GM18907 (cell line): Measurements from ENCODE around the gene LAMA1.
"Not testable (repeated sequence)": the region's sequence is repeated elsewhere in the genome, so short reads cannot be mapped to it uniquely, and the experiment has no call there.

Source experiments
- ATAC-seq: cut with Tn5 transposase; IDR thresholded peaks from one replicate; pipeline ENCODE4 v1.9.1; 2021; ENCODE audit warnings: mild to moderate bottlenecking, moderate library complexity; ENCODE audit not compliant: unreplicated experiment

LAMA1 gene, protein sequence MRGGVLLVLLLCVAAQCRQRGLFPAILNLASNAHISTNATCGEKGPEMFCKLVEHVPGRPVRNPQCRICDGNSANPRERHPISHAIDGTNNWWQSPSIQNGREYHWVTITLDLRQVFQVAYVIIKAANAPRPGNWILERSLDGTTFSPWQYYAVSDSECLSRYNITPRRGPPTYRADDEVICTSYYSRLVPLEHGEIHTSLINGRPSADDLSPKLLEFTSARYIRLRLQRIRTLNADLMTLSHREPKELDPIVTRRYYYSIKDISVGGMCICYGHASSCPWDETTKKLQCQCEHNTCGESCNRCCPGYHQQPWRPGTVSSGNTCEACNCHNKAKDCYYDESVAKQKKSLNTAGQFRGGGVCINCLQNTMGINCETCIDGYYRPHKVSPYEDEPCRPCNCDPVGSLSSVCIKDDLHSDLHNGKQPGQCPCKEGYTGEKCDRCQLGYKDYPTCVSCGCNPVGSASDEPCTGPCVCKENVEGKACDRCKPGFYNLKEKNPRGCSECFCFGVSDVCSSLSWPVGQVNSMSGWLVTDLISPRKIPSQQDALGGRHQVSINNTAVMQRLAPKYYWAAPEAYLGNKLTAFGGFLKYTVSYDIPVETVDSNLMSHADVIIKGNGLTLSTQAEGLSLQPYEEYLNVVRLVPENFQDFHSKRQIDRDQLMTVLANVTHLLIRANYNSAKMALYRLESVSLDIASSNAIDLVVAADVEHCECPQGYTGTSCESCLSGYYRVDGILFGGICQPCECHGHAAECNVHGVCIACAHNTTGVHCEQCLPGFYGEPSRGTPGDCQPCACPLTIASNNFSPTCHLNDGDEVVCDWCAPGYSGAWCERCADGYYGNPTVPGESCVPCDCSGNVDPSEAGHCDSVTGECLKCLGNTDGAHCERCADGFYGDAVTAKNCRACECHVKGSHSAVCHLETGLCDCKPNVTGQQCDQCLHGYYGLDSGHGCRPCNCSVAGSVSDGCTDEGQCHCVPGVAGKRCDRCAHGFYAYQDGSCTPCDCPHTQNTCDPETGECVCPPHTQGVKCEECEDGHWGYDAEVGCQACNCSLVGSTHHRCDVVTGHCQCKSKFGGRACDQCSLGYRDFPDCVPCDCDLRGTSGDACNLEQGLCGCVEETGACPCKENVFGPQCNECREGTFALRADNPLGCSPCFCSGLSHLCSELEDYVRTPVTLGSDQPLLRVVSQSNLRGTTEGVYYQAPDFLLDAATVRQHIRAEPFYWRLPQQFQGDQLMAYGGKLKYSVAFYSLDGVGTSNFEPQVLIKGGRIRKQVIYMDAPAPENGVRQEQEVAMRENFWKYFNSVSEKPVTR (N-terminal part only)

GRCh38 chr18:7117390-7118355 is at the start of gene LAMA1:
Gene LAMA1, minus strand, starts transcription at chr18:7117797. Its CDS starts 77 bp downstream, at chr18:7117720.
- ATAC-seq, result no peak

DNA sequence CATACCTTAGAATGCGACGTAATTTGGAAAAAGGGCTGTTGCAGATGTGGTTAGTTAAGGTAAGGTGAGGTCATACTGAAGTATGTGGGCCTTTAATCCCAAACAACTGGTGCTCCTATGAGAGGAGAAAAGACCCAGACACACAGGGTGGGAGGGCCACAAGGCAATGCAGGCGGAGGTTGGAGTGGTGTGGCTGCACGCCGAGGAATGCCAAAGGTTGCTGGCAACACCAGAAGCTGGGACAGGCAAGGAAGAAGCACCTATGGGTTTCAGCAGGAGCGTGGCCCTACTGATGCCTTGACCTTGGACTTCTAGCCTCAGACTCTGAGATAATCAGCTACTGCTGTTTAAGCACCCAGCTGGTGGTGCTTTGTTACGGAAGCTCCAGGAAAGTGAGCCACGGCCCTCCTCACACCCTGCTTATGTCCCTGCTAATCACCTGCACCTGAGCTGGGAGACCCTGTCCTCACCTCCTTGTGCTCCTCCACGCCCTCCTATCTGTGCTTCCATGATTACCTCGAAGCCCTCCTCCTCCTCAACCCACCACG is 48.3 kb upstream of the LAMA1 start:
- ATAC-seq, result no peak

- no peak for ATAC-seq
Observed at GRCh38 chr18:7164323-7165004, 46.9 kb upstream of the LAMA1 start.

DNA sequence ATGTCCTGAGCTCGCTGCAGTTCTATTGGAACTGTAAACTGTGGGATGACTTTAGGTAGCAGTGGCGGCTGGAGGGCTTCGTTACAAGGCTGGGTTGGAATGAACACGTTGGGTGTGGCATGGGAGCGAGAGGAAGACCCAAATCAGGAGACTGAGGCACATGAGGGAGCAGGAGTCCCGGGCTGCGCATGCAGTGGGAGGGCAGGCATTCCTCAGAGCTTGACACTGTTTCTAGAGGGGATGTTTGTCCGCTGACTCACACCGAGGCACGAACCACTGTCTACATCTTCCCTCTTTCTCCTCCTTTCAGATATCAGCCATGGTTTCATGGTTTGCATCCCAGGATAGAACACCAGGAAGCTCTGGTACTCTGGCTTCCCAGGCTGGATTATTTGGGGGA is 40.6 kb upstream of the LAMA1 start:
- no peak for ATAC-seq

DNA sequence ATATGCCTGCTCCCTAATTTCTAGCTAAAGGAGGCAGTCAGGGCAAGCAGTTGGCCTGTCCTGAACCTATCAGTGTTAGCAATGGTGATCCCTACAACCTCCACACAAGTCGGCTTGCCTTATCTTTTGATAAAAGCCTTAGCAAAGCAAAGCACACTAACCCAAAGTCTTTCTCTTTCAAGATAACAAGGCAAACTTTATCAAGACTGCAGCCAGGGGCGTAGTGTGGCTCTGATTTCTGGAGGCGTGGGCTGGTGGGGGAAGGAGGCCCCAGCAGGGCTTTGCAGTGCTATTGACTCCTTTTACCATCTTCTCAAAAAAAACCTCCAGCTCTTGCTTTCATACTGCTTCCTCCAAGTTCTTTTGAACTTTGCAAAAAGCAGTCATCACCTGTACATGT is 40.2 kb upstream of the LAMA1 start:
- ATAC-seq, result no peak

DNA sequence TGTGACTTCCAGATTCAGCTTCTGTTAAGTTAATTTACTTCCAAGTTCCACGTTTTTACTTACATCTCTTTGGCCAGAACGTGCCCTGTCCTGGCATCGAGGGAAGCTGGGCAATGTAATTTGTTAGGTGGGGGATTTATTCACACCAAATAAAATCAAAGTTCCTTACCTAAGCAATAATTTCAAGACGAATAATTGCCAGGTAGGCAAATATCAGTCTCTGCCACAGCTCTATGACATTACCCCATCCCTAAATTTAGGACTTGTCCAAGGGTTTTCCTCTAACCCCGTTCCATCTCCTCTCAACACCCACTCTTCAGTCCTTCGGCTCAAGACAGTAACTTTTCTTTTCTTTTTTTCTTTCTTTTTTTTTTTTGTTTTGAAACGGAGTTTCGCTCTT is 38.3 kb upstream of the LAMA1 start:
- no peak for ATAC-seq

DNA sequence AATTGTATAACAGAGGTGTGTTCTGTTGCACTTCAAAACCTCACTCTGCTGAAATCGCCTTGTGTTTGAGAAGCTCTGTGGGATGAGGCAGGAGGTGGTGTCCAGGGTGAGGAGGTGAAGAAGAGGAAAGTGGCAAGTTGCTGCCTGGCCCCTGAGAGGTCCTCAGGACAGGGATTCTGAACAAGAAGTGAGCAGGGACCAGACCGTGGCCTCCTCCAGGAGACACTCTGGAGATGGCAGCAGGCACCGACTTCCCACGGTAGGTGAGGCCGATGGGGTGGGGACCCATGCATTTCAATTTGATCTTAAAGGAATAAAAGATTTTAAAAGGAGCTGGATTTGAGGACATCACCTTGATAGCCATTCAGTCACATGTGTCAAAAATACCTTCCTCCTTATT is 37.5 kb upstream of the LAMA1 start:
- no peak for ATAC-seq

DNA sequence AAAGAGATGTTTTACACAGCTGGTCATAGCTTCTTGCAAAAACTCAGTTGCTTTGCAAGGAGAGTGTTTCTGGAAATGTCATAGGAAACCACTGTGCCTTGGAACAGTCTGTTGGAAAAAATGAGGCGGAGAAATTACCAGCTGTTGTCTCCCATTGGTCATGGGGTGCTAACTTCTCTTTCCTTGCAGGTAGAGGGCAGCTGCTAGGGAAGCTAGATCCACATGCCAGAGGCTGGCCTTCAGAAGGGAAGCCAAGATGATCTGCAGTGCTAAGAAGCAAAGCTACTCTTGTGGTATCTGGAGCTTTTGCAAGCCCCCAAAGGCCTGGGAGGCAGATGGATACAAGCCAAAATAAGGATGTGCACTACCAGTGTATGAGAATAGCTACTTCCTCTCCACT is 34.8 kb upstream of the LAMA1 start:
- no peak for ATAC-seq

- ATAC-seq, result no peak
Observed at GRCh38 chr18:7147399-7147798, 29.8 kb upstream of the LAMA1 start.

DNA sequence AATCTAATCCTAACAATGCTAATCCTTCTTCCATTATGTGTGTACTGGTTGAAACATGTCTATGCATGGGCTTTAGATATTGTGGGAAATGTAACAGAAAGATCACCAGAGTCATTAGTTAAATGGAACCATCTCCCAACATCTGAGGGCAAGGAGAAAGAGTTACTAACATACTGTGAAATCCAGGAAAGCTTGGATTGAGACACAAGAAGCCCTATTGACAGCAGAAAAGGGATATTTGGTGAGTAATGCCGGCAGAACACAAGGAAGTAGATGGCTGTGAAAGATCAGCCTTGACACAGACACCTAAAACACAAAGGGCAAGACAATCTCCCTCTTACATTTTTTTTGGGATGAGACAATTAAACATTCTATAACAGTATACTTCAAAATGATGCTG is 28.5 kb upstream of the LAMA1 start:
- ATAC-seq, result no peak

GRCh38 chr18:7144921-7145320 is 27.3 kb upstream of the LAMA1 start:
- ATAC-seq, result not testable (repeated sequence)

DNA sequence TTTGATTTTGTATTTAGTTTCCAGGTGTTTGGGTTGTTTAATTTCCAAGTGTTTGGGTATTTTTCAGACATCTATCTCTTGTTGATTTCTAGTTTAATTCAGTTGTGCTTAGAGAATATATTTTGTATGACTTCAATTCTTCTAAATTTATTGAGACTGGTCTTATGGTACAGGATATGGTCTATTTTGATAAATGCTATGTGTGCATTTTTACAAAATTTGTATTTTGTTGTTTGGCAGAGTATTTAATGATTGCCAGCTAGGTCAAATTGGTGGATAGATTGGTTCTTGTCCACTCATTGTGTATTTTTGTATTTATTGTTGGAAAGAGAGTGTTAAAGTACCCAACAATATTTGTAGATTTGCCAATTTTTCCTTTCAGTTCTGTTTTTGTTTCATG is 23.7 kb upstream of the LAMA1 start:
- no peak for ATAC-seq

GRCh38 chr18:7139409-7139808 is 21.8 kb upstream of the LAMA1 start:
- no peak for ATAC-seq

GRCh38 chr18:7133181-7133580 is 15.6 kb upstream of the LAMA1 start:
- ATAC-seq, result no peak

- ATAC-seq, result no peak
Observed at GRCh38 chr18:7132356-7133150, 15.0 kb upstream of the LAMA1 start.

DNA sequence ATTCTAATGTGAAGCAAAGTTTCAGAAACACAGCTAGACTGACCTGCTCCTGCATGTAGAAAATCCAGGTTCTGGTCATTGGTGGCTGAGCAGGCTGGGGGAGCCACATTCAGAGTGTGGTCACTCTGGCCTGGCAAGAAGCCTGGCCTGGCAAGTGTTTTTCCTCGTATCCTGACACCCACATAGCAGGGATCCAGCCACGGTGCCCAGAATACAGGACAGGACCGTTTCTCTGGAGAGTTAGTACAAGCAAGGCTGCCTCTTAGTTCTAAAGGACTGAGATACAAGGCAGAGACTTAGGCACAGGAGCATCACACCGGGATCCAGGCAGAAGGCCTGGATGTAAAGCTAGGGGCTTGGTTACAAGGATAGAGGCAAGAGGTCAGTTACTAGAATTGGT is 4.8 kb upstream of the LAMA1 start:
- ATAC-seq, result no peak

DNA sequence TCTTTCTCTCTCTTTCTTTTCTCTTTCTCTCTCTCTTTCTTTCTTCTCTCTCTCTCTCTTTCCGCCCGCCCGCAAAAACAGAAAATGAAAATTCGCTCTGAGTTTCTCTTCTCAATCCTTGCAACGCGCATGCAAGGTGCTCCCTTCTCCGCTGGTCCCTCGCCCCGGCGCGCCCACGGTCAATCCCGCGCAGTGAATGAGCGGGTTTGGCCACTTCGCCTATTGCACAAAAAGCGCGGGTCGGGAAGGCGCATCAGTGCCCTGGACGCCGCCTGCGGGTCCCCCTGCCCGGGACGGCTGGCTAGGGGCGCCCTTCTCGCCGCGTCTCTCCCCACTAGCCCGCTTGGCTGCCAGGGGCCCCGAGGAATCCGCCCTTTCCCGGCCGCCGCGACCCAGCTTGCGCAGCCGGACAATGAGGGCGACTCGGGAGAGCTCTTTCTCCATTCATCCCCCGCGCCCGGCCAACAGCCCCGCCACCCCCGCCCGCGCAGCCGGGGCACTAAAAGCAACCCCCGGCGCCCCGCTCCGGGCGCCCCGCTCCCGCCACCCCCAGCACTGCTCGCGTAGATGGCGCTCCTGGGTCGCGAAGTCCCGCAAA is 706 bp downstream of the LAMA1 start:
- ATAC-seq, result no peak
